ENCODE data around the gene EIF5A2.

Gene EIF5A2

DNA sequence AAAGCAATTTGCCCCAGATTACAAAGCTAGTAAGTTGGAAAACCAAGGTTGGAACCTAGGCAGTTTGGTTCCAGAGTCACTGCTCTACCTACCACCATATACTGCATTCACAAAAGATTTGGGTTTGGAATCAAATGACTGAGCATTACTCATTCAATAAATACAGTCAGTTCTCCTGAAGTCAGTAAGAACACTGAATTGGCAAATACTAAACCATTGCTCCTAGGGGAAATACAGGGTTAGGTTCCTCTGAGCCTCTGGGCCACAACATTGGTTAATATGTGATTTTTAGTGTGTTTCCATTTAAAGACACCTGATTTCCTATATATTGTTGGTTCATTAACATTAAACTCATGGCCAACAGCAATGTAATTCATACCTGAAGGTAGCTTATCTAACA lies 2.1 kb upstream of the EIF5A2 start:
- peak; percentile 13 for DNase-seq (ENCODE audit: low read depth)
- TF ChIP-seq, protein P1, sequence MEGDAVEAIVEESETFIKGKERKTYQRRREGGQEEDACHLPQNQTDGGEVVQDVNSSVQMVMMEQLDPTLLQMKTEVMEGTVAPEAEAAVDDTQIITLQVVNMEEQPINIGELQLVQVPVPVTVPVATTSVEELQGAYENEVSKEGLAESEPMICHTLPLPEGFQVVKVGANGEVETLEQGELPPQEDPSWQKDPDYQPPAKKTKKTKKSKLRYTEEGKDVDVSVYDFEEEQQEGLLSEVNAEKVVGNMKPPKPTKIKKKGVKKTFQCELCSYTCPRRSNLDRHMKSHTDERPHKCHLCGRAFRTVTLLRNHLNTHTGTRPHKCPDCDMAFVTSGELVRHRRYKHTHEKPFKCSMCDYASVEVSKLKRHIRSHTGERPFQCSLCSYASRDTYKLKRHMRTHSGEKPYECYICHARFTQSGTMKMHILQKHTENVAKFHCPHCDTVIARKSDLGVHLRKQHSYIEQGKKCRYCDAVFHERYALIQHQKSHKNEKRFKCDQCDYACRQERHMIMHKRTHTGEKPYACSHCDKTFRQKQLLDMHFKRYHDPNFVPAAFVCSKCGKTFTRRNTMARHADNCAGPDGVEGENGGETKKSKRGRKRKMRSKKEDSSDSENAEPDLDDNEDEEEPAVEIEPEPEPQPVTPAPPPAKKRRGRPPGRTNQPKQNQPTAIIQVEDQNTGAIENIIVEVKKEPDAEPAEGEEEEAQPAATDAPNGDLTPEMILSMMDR (IDR thresholded peaks at IDR 0.05; ENCODE audit: insufficient read depth, low read depth, low read length, missing control alignments): no peak
- no peak overlapping the region for H3K4me3 ChIP-seq (ENCODE audit: low read length)

DNA sequence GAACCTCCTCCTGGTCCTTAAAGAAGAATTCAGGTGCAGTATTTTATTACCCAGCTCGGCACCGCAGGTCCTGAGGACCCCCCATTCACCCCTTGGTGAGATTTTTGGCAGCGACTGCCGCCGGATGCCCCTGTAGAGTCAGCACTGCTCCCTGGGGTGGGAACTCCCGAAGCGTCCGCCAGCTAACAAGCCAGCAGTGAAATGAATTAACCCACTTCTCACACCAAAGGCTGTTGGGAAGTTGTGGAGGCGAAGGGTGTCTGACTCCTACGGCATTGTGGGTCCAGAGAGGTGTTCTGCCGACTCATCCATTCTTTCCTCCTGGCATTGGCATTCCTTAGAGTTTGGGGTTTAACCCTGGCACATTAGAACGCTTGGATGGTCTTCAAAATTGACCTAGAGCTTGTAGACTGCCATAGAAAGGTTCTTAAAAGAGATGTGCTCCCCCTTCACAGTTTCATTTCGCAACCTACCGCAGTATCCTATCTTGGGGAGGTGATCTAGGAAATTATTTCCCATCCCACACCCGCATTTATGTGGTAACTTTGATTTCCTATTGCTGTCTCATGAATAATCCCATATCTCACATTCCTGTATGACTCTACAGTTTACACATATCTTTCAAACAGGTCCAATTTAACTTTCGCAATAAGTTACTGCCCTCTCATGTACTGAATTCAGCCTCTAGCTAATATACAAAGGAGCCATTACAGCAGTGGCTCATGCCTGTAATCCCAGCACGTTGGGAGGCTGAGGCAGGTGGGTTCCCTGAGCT lies 879 bp upstream of the EIF5A2 start:
- peak; percentile 97 for DNase-seq (ENCODE audit: low read depth)
- H3K4me3 ChIP-seq (ENCODE audit: low read length): no peak overlapping the region
- TF ChIP-seq, protein P1 (IDR thresholded peaks at IDR 0.05; ENCODE audit: insufficient read depth, low read depth, low read length, missing control alignments): no peak

DNA sequence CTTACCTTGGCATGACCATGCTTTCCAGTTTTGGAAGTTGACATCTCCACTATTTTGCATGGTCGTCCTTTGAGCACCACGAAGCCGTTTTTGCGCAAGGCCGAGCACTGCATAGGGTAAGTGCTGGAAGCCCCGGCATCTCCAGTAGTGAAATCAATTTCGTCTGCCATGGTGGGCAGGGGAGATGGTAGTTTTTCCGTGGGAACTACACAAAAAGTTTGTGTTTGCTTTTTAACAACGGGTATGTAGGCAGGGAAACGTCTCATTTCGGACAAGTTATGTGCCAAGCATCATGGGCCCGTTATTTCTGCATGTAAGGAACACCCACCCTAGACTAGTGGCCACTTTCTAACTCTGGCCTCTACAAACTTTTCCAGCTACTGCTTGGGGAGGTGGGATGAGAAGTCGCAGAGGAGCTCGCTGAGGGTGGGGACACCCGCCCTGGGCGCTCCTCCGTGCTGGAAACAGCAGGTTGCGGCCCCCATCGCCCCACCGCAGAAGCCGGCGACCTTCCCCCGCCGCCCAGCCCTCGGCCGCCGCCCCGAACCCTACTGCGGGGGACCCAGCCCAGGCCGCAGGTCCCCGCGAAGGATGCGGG lies 701 bp downstream of the EIF5A2 start:
- TF ChIP-seq, protein P1 (IDR thresholded peaks at IDR 0.05; ENCODE audit: insufficient read depth, low read depth, low read length, missing control alignments): no peak
- DNase-seq (ENCODE audit: low read depth): peak; percentile 1

DNA sequence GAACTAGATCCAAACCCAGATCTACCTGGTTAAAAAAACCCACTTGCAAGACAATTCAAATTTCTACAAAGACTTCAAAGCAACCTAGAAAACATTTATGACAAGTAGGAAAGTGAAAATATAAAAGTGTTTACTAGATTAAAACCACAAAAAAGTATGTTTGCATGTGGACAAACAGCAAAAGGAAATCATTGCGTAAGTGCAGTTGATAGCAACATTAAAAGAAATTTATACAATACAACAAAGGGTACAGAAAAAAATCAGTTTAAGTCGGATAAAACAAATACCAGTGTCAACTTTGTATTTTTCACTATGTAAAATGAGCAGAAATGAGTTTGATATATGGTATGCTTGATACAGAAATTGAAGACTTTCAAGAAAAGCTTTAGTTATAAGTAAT lies 2.6 kb downstream of the EIF5A2 start:
- no peak for DNase-seq (ENCODE audit: low read depth)
- TF ChIP-seq, protein P1 (IDR thresholded peaks at IDR 0.05; ENCODE audit: insufficient read depth, low read depth, low read length, missing control alignments): no peak
- H3K4me3 ChIP-seq (ENCODE audit: low read length): no peak overlapping the region

More for the DNA sequence above, 701 bp downstream of the EIF5A2 start:
- H3K4me3 ChIP-seq (ENCODE audit: low read length): peak overlapping the region; percentile 58

DNA sequence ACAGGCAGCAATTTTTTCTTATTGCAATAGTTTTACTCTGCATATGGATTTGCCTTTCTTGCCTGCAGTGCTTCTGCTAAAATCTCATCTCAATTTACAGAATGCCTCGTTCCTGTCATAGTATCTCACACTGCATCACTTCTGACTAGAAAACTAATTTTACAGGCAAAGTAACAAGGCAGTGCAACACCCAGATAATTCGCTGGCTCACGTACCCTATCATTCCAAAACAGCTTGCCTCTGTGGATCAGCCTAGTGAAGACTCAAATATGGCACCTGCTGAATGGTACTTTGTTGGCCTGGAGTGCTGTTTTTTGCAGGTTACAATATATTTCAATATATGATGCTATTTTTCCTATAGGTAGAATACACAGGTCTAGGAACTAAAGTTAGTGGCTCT lies 5.3 kb downstream of the EIF5A2 start:
- no peak overlapping the region for H3K4me3 ChIP-seq (ENCODE audit: low read length)
- DNase-seq (ENCODE audit: low read depth): no peak
- TF ChIP-seq, protein P1 (IDR thresholded peaks at IDR 0.05; ENCODE audit: insufficient read depth, low read depth, low read length, missing control alignments): no peak

DNA sequence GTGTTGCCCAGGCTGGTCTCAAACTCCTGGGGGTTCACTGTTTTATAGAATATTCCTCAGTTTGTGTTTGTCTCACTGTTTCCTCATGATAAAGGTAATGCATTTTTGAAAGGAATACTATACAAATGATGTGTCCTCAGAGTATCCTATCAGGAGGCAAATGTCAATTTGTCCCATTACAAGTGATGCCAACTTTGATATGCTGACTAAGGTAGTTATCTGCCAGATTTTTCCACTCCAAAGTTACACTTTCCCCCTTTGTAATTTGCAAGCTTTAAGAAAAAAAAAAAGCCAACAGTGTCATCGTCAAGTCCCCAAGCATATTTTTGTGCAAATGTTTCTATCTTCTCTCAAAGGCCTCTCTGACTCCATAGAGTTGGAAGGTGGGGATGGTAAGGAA lies 9.0 kb downstream of the EIF5A2 start:
- TF ChIP-seq, protein P1 (IDR thresholded peaks at IDR 0.05; ENCODE audit: insufficient read depth, low read depth, low read length, missing control alignments): no peak
- H3K4me3 ChIP-seq (ENCODE audit: low read length): no peak overlapping the region
- DNase-seq (ENCODE audit: low read depth): no peak
